ENCODE data around the gene GRID2.
"Not testable (repeated sequence)": the region's sequence is repeated elsewhere in the genome, so short reads cannot be mapped to it uniquely, and the experiment has no call there.

The GRID2 gene

DNA sequence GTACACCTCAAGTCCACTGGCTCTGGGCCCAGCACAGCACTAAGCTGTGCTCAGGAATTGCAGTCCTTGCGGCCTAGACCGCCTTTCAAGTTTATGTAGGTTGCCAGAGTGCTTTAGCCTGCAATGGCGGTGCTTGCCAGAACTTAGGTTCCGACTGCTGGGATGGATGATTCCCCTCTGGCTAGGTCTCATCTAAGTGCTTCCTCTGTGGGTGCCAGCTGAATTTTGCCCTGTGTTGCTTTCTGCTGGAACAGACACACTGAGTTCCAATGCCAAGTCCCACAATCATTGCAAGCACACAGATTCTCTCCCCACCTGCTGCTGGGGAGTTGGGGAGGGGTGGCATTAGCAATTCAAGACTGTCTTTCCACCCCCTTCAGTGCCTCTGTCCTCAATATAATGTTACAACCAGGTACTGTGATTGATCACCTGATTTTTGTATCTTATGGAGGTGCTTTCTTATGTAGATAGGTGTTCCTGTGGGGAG lies 129.5 kb downstream of the GRID2 start:
- DNase-seq (ENCODE audit: low read depth in 1 of 2, low spot score in 1 of 2), result no peak

GRCh38 chr4:92438722-92439121 lies 135.0 kb downstream of the GRID2 start:
- not testable (repeated sequence) for DNase-seq (ENCODE audit: low read depth in 1 of 2, low spot score in 1 of 2)

DNA sequence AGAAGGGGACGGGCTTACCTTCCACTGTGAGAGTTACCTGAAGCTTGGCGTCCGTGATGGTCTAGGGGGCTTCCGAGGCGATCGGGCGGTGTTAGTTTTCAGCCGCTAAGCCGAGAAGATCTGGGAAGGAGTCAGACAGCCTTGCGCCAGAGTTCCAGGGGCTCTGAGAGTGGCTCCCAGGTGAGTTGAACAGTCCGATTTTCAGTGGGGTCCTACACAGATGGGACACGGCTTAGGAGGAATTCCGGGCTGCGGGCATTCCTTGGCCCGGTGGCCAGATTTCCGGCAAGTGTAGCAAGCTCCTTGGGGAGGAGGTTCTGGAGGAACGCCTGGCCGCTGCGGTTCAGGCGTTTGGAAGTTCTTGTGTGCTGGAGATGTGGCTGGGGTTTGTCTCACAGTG lies 138.4 kb downstream of the GRID2 start:
- not testable (repeated sequence) for DNase-seq (ENCODE audit: low read depth in 1 of 2, low spot score in 1 of 2)

DNA sequence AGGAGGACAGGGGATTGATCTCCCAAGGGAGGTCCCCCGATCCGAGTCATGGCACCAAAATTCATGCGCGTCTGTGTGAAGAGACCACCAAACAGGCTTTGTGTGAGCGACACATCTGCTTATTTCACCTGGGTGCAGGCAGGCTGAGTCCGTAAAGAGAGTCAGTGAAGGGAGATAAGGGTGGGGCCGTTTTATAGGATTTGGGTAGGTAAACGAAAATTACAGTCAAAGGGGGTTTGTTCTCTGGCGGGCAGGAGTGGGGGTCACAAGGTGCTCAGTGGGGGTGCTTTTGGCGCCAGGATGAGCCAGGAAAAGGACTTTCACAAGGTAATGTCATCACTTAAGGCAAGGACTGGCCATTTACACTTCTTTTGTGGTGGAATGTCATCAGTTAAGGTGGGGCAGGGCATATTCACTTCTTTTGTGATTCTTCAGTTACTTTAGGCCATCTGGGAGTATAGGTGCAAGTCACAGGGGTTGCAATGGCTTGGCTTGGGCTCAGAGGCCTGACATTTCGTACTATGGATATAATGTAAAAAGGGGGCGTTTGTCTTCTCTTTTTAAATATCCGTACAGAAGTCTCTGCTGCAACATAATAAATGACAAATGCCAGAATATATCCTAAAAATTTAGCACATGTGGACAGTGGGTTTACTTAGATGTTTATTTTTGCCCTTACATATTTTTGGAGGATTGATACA lies 140.5 kb downstream of the GRID2 start:
- not testable (repeated sequence) for DNase-seq (ENCODE audit: low read depth in 1 of 2, low spot score in 1 of 2)

GRCh38 chr4:92445127-92445526 lies 141.4 kb downstream of the GRID2 start:
- DNase-seq (ENCODE audit: low read depth in 1 of 2, low spot score in 1 of 2), result no peak

GRCh38 chr4:92447255-92447905 lies 143.6 kb downstream of the GRID2 start:
- no peak for DNase-seq (ENCODE audit: low read depth in 1 of 2, low spot score in 1 of 2)

DNA sequence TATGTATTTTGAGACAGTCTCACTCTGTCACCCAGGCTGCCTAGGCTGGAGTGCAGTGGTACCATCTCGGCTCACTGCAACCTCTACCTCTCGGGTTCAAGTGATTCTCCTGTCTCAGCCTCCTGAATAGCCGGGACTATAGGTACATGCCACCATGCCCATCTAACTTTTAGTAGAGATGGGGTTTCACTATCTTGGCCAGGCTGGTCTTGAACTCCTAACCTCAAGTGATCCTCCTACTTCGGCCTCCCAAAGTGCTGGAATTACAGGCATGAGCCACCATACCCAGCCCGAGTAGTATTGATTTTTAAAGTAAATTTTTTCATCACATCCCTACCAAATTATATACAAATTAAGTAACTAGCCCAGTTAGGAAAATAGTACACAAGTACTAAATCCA lies 144.4 kb downstream of the GRID2 start:
- DNase-seq (ENCODE audit: low read depth in 1 of 2, low spot score in 1 of 2), result not testable (repeated sequence)

GRCh38 chr4:92450694-92451093 lies 146.9 kb downstream of the GRID2 start:
- DNase-seq (ENCODE audit: low read depth in 1 of 2, low spot score in 1 of 2), result no peak

DNA sequence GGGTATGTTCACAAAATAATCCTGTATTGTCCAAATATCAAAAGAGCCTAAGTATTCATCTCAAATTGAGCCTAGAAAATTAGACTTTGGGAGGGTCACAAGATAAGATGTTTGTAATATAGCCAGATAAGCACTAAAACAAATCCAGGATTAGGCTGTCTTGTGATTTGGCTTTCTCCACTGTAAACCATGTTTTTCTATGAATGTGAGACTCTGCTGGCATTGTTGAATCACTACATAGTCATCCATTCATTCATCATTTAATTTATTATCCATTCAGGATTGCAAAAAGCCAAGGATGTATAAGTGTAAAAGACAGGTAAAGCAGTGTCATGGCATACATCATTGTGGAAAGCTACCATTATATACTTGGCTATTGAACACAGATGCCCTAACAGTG lies 148.0 kb downstream of the GRID2 start:
- DNase-seq (ENCODE audit: low read depth in 1 of 2, low spot score in 1 of 2), result no peak

DNA sequence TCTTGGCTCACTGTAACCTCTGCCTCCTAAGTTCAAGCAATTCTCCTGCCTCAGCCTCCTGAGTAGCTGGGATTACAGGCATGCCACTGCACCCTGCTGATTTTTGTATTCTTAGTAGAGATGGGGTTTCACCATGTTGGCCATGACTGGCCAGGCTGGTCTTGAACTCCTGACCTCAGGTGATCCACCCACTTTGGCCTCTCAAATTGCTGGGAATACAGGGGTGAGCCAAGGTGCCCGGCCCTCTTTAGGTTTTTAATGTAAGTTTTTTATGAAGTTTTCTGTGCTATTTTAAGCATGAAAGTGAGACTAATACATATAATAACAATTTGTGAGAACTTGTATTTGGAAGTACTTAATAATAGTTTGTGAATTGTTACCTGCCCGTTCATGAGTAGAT lies 148.6 kb downstream of the GRID2 start:
- not testable (repeated sequence) for DNase-seq (ENCODE audit: low read depth in 1 of 2, low spot score in 1 of 2)

DNA sequence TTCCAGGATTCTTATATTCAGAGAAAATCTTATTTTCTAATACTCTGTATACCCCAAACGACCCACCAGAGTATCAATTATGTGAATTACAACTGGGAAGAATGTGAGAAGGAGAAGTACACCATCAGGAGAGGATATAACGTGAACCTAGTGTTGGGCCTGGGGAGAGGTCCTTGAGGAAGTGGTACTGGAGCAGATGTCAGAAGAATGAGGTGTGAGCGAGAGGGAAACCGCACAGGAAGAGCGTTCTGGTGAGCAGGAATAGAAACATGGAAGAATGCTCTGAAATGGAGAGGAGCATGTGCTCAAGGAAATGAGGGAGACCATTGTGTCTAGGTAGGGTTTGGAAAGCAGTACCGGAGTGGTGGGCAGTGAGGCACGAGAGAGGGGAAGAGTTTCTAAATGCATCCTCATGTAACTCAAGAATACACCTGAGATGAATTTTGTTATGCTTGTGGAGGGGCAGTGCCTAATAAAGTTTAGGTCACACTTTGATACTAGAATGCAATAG lies 151.6 kb downstream of the GRID2 start:
- no peak for DNase-seq (ENCODE audit: low read depth in 1 of 2, low spot score in 1 of 2)

GRCh38 chr4:92455951-92456350 lies 152.2 kb downstream of the GRID2 start:
- DNase-seq (ENCODE audit: low read depth in 1 of 2, low spot score in 1 of 2), result no peak

GRCh38 chr4:92461732-92462131 lies 158.0 kb downstream of the GRID2 start:
- DNase-seq (ENCODE audit: low read depth in 1 of 2, low spot score in 1 of 2), result no peak

- no peak for DNase-seq (ENCODE audit: low read depth in 1 of 2, low spot score in 1 of 2)
These were observed 173.5 kb downstream of the GRID2 start for GRCh38 chr4:92477298-92477697.

DNA sequence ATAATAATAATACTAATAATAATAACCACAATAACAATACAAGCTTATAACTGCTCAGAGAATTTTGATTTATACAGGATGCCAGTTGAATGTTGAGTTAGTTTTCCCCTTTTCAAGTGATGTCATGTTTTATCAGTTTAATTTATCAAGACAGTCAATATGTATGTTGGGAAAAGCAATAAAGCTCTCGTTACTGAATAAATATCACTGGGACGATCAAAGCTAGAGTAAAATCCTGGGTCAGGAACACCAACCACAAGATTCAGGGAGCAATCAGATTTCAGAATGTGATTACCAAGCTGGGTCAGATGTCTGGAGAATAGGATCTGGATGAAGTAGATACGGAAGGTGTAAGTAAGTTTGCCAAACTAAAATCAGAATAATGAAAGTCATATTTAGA lies 179.6 kb downstream of the GRID2 start:
- DNase-seq (ENCODE audit: low read depth in 1 of 2, low spot score in 1 of 2), result no peak

- no peak for DNase-seq (ENCODE audit: low read depth in 1 of 2, low spot score in 1 of 2)
These were observed 184.7 kb downstream of the GRID2 start for GRCh38 chr4:92488496-92488895.

DNA sequence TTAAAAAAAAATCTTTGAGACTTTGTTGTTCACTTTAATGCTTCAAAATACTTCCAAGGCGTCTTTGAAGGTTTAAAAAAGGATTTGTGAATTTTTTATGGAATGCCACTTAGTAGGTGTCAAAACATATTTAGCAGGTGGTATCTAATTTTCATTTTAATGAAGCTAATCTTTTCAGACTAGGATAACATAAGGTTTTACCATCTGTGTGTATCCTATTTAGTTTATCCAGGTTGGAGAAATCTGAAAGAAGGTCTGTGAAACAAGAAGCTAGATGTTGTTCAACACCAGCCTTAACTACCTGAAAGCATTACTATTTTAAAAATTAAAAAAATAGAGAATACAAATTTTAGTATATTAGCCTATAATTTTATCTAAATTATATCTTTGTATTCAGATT lies 193.4 kb downstream of the GRID2 start:
- DNase-seq (ENCODE audit: low read depth in 1 of 2, low spot score in 1 of 2), result no peak

DNA sequence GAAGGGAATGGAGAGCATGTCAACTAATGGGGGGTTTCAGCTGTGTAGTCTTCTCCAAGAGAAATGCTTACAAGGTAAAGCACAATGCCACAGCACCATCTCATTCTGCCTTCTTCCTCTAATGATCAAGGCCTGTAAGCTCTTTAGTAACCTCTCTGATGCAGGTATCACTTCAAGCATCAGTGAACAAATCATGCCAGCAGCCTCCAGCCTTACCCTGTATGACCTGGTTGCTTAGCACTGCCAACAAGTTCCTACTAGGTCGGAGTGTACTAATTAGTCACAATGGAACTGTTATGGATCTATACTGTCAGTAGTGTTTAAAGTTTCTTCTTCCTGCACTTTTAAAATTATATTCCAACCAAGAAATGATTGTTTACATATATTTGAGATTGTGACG lies 197.7 kb downstream of the GRID2 start:
- DNase-seq (ENCODE audit: low read depth in 1 of 2, low spot score in 1 of 2), result no peak

DNA sequence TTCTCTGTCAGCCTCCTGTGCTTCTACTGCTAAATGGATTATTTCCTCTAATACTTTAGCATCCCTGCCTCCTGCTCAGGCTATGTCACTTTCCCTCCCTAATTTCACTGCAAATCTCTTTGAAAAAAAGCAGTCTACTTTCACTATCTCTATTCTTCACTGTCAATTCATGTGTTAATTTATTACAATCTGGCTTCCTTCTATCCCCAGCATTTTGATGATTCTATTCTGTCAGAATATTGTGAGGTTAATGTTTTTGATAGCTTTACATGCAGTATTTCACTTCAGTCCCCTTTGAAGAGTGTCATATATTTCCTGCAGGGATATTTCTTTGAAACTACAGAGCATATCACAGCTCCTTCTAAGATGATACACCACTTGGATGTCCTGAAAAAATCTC lies 203.2 kb downstream of the GRID2 start:
- no peak for DNase-seq (ENCODE audit: low read depth in 1 of 2, low spot score in 1 of 2)

- DNase-seq (ENCODE audit: low read depth in 1 of 2, low spot score in 1 of 2), result no peak
These were observed 210.9 kb downstream of the GRID2 start for GRCh38 chr4:92514627-92515026.

DNA sequence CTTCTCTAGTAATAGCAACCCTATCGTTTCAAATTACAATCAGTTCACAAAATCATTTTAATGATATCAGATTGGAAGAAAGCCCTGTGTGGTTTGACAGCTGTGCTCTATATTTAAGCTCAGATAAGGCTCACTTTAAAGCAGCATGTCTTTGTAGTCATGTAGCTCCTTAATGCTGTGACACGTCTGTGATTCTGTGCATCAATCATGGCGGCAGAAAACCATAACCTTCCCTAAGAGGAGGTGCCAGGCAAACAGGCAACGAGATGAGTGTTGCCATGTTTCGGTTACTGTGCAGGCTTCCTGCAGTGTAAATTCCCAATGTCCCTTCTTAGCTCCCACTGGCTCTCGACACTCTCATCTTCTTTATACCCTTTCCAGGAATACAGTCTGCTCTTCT lies 212.7 kb downstream of the GRID2 start:
- no peak for DNase-seq (ENCODE audit: low read depth in 1 of 2, low spot score in 1 of 2)

- DNase-seq (ENCODE audit: low read depth in 1 of 2, low spot score in 1 of 2), result no peak
These were observed 216.0 kb downstream of the GRID2 start for GRCh38 chr4:92519727-92520126.

DNA sequence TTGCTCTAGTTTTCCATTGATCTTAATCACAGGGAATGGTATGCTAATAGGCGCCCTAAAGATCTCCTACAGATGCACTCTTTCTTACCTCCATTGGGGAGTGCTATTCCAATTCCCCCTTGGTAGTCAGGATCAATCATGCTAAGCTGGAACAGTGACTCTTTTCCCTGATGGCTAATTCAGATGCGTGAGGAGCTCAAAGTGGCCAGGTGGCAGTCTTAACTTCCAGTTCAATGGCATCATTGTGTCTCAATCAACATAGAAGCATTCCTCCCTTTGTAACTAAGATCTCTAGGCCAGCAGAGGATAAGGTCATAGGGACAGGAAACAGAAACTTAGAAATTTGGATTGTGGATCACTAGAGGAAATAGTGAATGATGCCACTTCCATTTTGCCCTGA lies 216.8 kb downstream of the GRID2 start:
- DNase-seq (ENCODE audit: low read depth in 1 of 2, low spot score in 1 of 2), result no peak

All from stimulated activated CD4-positive, alpha-beta T cell treated with anti-CD3 and anti-CD28 coated beads, Interleukin-15, amount 100 ng/mL, for 1 hour (primary cell).